Iris pigment epithelial cell (primary cell): Measurements from ENCODE around the gene BPIFB4.
"Not testable (repeated sequence)": the region's sequence is repeated elsewhere in the genome, so short reads cannot be mapped to it uniquely, and the experiment has no call there.

Source experiments
- DNase-seq: peaks from one replicate; pipeline ENCODE4 v3.0.0-alpha.2; 2011; ENCODE audit warnings: low read depth

Gene BPIFB4

GRCh38 chr20:33079259-33079658 is at the start of gene BPIFB4:
Gene BPIFB4 (plus strand): TSS chr20:33079643. CDS start chr20:33081527, 1,884 bp downstream.
- peak; percentile 8 for DNase-seq

DNA sequence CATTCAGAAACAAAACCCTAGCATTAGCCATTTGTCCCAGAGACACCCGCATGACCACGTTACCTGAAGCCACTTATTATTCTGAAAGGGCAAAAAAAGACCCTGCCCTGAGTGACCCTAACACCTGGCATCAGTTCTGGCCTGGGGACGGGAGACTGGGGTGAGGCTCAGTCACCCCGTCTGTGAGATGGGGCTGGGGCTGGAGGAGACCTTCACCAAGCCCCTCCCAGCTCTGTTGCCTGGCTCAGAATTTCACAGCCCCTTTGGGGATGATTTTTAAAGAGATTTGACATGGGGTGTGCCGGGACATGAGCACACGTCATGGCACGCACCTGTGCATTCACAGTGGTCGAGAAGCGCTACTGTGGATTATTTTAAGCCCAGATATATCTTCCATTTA is 49.4 kb upstream of the BPIFB4 start:
- DNase-seq, result no peak

DNA sequence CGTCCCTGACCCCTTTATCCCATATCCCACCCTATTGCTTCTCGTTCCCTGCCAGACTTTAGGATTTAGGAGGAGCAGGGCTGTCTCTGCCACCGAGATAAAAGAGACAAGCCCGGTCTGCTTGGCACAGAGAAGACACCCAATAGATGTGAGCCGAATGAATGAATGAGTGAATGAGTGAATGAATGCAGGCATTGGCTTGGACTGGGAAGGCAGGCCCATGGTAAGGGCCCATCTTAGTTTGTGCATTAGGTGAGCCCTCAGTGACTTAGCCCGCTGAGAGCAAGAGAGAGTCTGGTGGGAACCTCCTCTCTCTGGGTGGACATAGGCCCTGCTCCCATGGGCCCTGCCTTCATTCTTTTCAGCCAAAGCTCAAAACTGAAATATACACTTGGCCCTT is 48.9 kb upstream of the BPIFB4 start:
- no peak for DNase-seq

DNA sequence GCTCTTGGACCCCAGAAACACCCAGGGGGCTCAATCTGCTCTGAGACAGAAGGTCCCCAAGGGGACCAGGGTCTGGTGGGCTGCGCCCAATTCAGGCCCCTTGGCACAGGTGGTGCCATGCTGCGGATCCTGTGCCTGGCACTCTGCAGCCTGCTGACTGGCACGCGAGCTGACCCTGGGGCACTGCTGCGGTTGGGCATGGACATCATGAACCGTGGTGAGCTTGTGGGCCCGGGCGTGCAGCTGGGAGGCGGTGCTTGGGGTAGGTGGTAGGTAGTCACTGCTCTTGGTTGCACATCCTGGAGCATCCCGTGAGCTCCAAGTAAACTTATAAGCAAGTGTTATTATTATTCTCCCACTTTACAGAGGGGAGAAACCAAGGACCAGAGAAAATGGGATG is 47.9 kb upstream of the BPIFB4 start, which contains the start of gene BPIFB6:
Gene BPIFB6 (plus strand): TSS at position 118 of the 400 bp plus-strand sequence. CDS start 0 bp downstream, at position 118.
- DNase-seq, result no peak

GRCh38 chr20:33032555-33032954 is 46.9 kb upstream of the BPIFB4 start:
- no peak for DNase-seq

DNA sequence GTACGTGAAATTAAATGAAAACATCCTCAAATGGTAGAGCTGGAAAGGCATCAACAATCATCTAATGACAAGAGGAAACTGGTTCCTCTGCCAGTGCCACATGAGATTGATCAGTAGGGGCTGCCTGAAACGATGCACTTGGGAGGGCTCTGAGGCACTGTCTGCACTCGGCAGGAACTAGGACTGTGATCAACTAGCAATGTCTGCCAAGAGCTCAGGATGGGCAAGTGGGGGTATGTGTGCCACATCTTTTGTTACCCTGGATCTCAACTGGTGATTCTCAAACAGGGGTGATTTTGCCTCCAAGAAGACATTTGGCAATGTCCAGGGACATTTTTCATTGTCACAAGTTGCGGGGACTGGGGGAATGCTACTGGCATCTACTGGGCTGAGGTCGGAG is 46.1 kb upstream of the BPIFB4 start:
- DNase-seq, result no peak

DNA sequence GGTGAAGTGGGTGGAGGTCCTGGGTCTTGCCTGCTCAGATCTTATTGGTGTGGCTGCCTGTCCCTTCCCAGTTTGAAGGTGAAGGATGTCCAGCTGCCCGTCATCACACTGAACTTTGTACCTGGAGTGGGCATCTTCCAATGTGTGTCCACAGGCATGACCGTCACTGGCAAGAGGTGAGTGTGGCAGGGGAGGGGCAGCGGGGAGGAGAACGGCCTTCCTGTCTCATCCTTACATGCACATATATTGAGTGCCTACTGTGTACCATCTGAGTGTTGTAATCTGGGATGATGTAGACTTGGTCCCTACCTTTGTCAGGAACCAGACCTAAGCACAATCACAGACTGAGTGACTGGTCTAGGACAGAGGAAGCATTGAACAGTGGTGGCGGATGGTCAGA is 45.3 kb upstream of the BPIFB4 start:
- DNase-seq, result no peak

GRCh38 chr20:33034901-33035492 is 44.4 kb upstream of the BPIFB4 start:
- no peak for DNase-seq

DNA sequence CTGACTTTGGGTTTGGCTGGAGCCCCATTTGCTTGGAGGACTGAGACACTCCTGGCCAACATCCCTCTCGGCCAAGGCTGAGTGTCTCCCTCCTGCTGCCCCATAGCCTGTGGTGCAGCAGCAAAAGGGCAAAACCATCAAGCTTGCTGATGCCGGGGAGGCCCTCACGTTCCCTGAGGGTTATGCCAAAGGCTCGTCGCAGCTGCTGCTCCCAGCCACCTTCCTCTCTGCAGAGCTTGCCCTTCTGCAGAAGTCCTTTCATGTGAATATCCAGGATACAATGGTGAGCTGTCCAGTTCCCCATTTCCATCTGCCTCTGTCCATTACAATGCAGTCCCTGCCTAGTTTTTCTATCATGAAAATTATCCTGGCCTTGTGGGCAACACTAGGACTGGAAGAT is 42.0 kb upstream of the BPIFB4 start:
- no peak for DNase-seq

- DNase-seq, result no peak
Measured at GRCh38 chr20:33038243-33038642, 41.2 kb upstream of the BPIFB4 start.

GRCh38 chr20:33042430-33042829 is 37.0 kb upstream of the BPIFB4 start:
- no peak for DNase-seq

GRCh38 chr20:33042983-33043730 is 36.3 kb upstream of the BPIFB4 start:
- no peak for DNase-seq

GRCh38 chr20:33043731-33044181 is 35.7 kb upstream of the BPIFB4 start:
- DNase-seq, result no peak

DNA sequence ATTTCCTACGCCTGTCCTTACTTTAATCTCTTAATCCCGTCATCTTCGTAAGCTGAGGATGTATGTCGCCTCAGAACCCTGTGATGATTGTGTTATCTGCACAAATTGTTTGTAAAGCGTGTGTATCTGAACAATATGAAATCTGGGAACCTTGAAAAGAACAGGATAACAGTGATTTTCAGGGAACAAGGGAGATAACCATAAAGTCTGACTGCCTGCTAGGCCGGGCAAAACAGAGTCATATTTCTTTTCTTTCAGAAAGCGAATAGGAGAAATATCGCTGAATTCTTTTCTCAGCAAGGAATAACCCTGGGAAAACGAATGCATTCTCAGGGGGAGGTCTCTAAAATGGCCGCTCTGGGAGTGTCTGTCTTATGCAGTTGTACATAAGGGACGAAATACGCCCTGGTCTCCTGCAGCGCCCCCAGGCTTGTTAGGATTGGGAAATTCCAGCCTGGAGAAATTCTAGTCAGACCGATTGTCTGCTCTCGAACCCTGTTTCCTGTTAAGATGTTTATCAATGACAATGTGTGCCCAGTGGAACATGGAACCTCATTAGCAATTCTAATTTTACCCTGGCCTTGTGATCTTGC is 34.2 kb upstream of the BPIFB4 start:
- not testable (repeated sequence) for DNase-seq

GRCh38 chr20:33046412-33046811 is 33.0 kb upstream of the BPIFB4 start:
- DNase-seq, result peak; percentile 8

GRCh38 chr20:33051333-33051732 is 28.1 kb upstream of the BPIFB4 start:
- no peak for DNase-seq

GRCh38 chr20:33053291-33054106 is 25.9 kb upstream of the BPIFB4 start, which contains the start of gene BPIFB3:
Gene BPIFB3 (plus strand): TSS chr20:33053903. CDS start chr20:33055436, 1,533 bp downstream.
- no peak for DNase-seq

- no peak for DNase-seq
Measured at GRCh38 chr20:33054381-33054780, 25.1 kb upstream of the BPIFB4 start.

- DNase-seq, result no peak
Measured at GRCh38 chr20:33054791-33055190, 24.7 kb upstream of the BPIFB4 start.

GRCh38 chr20:33059136-33059535 is 20.3 kb upstream of the BPIFB4 start:
- no peak for DNase-seq

GRCh38 chr20:33059741-33060390 is 19.6 kb upstream of the BPIFB4 start:
- no peak for DNase-seq

- no peak for DNase-seq
Measured at GRCh38 chr20:33061658-33062028, 17.8 kb upstream of the BPIFB4 start.
